Neuronal stem cell (in vitro differentiated cells): ENCODE data around the gene SLC2A5.

Experiments
- DNase-seq: peaks from one replicate; pipeline ENCODE4 v3.0.0-alpha.2; 2013; ENCODE audit warnings: low spot score
- H2AFZ ChIP-seq: one replicate; pipeline ENCODE4 v1.6.1; 2013; ENCODE audit warnings: mild to moderate bottlenecking, low read length, inconsistent platforms
- H2AK5ac ChIP-seq: 2 replicates; pipeline ENCODE4 v1.6.1; 2013; ENCODE audit warnings: low read depth, mild to moderate bottlenecking, inconsistent platforms, low read length, moderate library complexity, mixed read lengths
- H2BK120ac ChIP-seq: 2 replicates; pipeline ENCODE4 v1.6.1; 2013; ENCODE audit warnings: low read depth, mild to moderate bottlenecking, inconsistent platforms, low read length, moderate library complexity, mixed read lengths
- H2BK12ac ChIP-seq: one replicate; pipeline ENCODE4 v1.6.1; 2013; ENCODE audit warnings: low read length, inconsistent platforms
- H2BK15ac ChIP-seq: 2 replicates; pipeline ENCODE4 v1.6.1; 2013; ENCODE audit warnings: mild to moderate bottlenecking, low read length, inconsistent platforms, mixed read lengths
- H2BK5ac ChIP-seq: one replicate; pipeline ENCODE4 v1.6.1; 2013; ENCODE audit warnings: inconsistent platforms, mild to moderate bottlenecking, low read length, moderate library complexity
- H3K14ac ChIP-seq: one replicate; pipeline ENCODE4 v1.6.1; 2013; ENCODE audit warnings: low read length, inconsistent platforms
- H3K18ac ChIP-seq: 2 replicates; pipeline ENCODE4 v1.6.1; 2013; ENCODE audit warnings: low read length, inconsistent platforms
- H3K23ac ChIP-seq: 2 replicates; pipeline ENCODE4 v1.6.1; 2013; ENCODE audit warnings: low read depth, mild to moderate bottlenecking, mixed read lengths, low read length, inconsistent platforms; ENCODE audit not compliant: poor library complexity
- H3K27ac ChIP-seq: replicated peaks from 3 replicates; pipeline ENCODE4 v1.5.1; 2013; ENCODE audit warnings: low read length, inconsistent platforms
- H3K27me3 ChIP-seq, 3 experiments: 2 replicates each; pipeline ENCODE4 v1.6.1; 2013; ENCODE audit warnings: low read length in 3 of 3, mild to moderate bottlenecking in 2 of 3, inconsistent platforms in 1 of 3, low read depth in 1 of 3, mixed read lengths in 1 of 3, moderate library complexity in 1 of 3; ENCODE audit not compliant: control insufficient read depth in 3 of 3, insufficient read depth in 3 of 3
- H3K36me3 ChIP-seq, 2 donors: replicated peaks in 1 of 2; 2 replicates each; pipeline ENCODE4 v1.6.1; 2013; ENCODE audit warnings: low read length in 2 of 2; ENCODE audit not compliant: control insufficient read depth in 2 of 2, insufficient read depth in 2 of 2
- H3K4ac ChIP-seq: 2 replicates; pipeline ENCODE4 v1.6.1; 2013; ENCODE audit warnings: inconsistent platforms, mild to moderate bottlenecking, low read length, moderate library complexity
- H3K4me1 ChIP-seq, 2 donors: 1 replicate in 1 of 2; 2 replicates in 1 of 2; pipeline ENCODE4 v1.6.1; 2013; ENCODE audit warnings: low read length in 2 of 2, low read depth in 1 of 2; ENCODE audit not compliant: control insufficient read depth in 2 of 2, insufficient read depth in 1 of 2
- H3K4me2 ChIP-seq: one replicate; pipeline ENCODE4 v1.6.1; 2013; ENCODE audit warnings: mild to moderate bottlenecking, low read length, inconsistent platforms; ENCODE audit not compliant: insufficient read depth, poor library complexity, severe bottlenecking
- H3K4me3 ChIP-seq, 2 donors: 2 replicates each; pipeline ENCODE4 v1.5.1; 2013; ENCODE audit warnings: low read length in 2 of 2, mild to moderate bottlenecking in 2 of 2, inconsistent platforms in 1 of 2, moderate library complexity in 1 of 2
- H3K79me1 ChIP-seq: one replicate; pipeline ENCODE4 v1.6.1; 2013; ENCODE audit warnings: low read depth, mild to moderate bottlenecking, inconsistent platforms, low read length, moderate library complexity
- H3K9ac ChIP-seq: one replicate; pipeline ENCODE4 v1.6.1; 2013; ENCODE audit warnings: mild to moderate bottlenecking, low read depth, low read length, inconsistent platforms; ENCODE audit not compliant: poor library complexity
- H3K9me3 ChIP-seq, 2 donors: replicated peaks in 1 of 2; 2 replicates each; pipeline versions ENCODE3 to v1.6.1; 2013; ENCODE audit warnings: low read length in 2 of 2, mild to moderate bottlenecking in 2 of 2, inconsistent platforms in 1 of 2, low read depth in 1 of 2, mixed read lengths in 1 of 2, moderate library complexity in 1 of 2; ENCODE audit not compliant: control insufficient read depth in 2 of 2, insufficient read depth in 1 of 2
- H4K8ac ChIP-seq: one replicate; pipeline ENCODE4 v1.6.1; 2013; ENCODE audit warnings: low read depth, mild to moderate bottlenecking, inconsistent platforms, low read length, moderate library complexity
- H4K91ac ChIP-seq: one replicate; pipeline ENCODE4 v1.6.1; 2013; ENCODE audit warnings: low read length, low read depth, mild to moderate bottlenecking, inconsistent platforms; ENCODE audit not compliant: poor library complexity
- WGBS, 2 donors: extraction: QIAGEN DNeasy Blood & Tissue Kit; methylation state at CpG; one replicate each; pipeline ENCODE4 v1.1.7; 2013; ENCODE audit warnings: missing lambda C conversion rate in 2 of 2, mixed read lengths in 1 of 2; ENCODE audit not compliant: insufficient read length in 2 of 2, insufficient replicate concordance in 1 of 2; ENCODE audit errors: extremely low coverage in 2 of 2; 5-methylcytosine and 5-hydroxymethylcytosine counted together

The SLC2A5 gene

DNA sequence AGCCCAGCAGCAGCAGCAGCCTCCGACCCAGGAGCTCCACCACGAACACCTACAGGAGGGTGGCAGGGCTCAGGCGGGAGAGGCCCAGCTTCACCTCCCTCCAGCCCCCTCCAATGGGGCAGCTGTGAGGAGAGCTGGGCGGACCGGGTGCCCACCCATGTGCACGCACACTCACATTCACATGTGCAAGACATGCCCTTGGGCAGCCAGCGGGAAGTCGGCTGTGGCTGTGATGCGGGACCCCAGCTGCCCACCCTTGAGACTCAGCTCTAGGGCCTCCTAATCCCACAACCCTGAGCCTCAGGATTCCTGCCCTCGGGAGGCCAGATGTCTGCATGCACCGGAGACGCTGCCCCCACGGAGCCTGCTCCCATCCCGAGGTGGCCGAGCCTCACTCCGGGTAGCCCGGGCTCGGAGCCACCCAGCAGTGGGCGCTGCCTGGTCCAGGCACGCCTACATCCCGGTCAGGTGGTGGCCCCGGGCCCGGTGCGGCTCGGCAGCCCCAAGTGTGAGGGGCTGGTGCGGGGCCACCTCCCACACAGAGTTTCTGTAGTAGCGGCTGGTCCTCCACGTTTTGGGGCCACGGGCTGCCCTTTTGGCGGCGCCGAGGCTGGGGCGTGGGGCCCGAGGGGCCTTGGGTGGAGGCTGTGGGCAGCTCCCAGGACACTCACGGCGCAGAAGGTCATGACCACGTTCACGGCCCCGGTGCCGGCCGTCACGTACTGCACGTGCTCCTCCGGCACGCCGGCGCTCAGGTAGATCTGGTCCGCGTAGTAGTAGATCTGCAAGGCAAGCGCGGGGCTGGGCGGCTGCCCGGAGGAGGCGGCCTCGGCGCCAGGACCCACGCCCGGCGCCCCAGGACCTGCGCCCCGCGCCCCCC lies 30.3 kb downstream of the SLC2A5 start:
- Histone ChIP-seq H3K18ac (peak overlapping the region; percentile 85), H2BK120ac (peak overlapping the region; percentile 47), H3K9me3 (peaks cover 3 to 4% of the 10 kb centered on the region in 2 donors), H2AK5ac (peak overlapping the region; percentile 90), H2BK5ac (peak overlapping the region; percentile 13), H3K27me3 (peaks cover 0 to 6% (median 2%) of the 10 kb centered on the region in 3 experiments), H2AFZ (no peak overlapping the region), H3K36me3 (no peaks in the 10 kb centered on the region), H3K27ac (no peak overlapping the region), H4K8ac (no peak overlapping the region), H2BK15ac (peak overlapping the region; percentile 58), H3K9ac (peak overlapping the region; percentile 60), H3K4me3 (no peak overlapping the region), H3K4me1 (no peaks in the 10 kb centered on the region), H2BK12ac (peak overlapping the region; percentile 41), H3K79me1 (no peaks in the 10 kb centered on the region), H3K23ac (peak overlapping the region; percentile 95), H3K4me2 (no peak overlapping the region), H3K14ac (peak overlapping the region; percentile 82), H4K91ac (no peak overlapping the region), H3K4ac (no peak overlapping the region)
- DNase-seq = no peak
- no CpG with 5 or more reads among the region's 62 CpGs for WGBS, 2 donors

DNA sequence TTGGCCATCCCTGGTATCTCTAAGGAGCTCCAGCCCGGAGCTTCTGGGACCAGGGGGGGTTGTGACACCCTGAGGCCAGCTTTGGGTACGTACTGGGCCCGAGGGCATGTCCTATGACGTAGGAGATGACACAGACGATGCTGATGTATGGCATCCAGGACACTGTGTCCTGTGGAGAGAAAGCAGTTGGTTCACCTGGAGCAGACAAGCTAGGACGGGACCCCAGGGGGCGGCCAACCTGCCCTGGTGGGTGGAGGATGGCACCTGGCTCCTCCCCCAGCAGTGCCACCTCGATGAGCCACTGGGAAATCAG lies 31.1 kb downstream of the SLC2A5 start:
- WGBS, 2 donors = no CpG with 5 or more reads among the region's 8 CpGs
- Histone ChIP-seq H2AK5ac (peak overlapping the region; percentile 75), H3K9me3 (peaks cover 3 to 4% of the 10 kb centered on the region in 2 donors), H3K18ac (peak overlapping the region; percentile 64), H3K27me3 (peaks cover 0 to 6% (median 2%) of the 10 kb centered on the region in 3 experiments), H3K4me1 (no peaks in the 10 kb centered on the region), H2BK12ac (no peak overlapping the region), H2BK120ac (no peak overlapping the region), H2AFZ (no peak overlapping the region), H3K23ac (peak overlapping the region; percentile 95), H2BK15ac (peak overlapping the region; percentile 91), H2BK5ac (peak overlapping the region; percentile 66), H4K8ac (no peak overlapping the region), H3K4me2 (no peak overlapping the region), H3K36me3 (no peaks in the 10 kb centered on the region), H3K4me3 (no peak overlapping the region), H3K9ac (no peak overlapping the region), H3K27ac (no peak overlapping the region), H4K91ac (peak overlapping the region; percentile 3), H3K79me1 (no peaks in the 10 kb centered on the region), H3K4ac (no peak overlapping the region), H3K14ac (peak overlapping the region; percentile 82)
- no peak for DNase-seq

DNA sequence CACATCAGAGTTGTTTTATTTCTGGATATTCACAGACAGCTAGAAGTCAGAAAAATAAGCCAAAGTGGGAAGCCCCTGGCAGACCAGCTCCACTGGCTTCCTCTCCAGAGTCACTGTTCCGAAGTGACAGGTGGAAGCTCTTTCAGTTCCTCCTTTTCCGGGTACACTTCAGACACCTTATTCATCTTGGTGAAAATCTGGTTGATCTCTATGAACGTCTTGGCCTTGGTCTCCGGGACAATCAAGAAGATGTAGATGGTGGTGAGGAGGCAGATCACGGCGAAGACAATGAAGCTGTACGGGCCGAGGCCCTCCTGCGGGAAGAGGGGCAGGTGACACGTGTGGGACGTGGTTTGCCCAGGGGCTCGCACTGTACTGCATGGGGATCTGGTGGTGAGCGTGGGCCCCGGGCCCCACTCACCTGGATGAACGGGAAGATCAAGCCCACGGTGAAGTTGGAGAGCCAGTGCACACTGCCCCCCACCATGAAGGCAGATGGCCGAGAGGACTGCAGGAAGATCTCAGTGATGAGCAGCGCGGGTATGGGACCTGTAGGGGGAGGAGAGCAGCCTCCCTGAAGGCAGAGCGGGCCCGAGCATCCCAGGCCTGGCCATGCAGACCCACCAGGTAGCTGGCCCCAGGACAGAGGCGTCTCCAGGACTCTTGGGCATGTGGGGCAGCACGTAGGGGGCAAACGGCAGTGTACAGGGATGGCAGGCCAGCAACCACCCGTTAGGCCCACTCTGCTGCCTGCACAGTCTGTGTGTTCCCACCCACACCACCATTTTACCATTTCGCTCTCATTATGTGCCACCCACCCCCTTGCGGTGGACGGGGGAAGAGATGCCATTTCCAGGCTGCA lies 31.7 kb downstream of the SLC2A5 start:
- H2BK12ac ChIP-seq = peak overlapping the region; percentile 73

DNA sequence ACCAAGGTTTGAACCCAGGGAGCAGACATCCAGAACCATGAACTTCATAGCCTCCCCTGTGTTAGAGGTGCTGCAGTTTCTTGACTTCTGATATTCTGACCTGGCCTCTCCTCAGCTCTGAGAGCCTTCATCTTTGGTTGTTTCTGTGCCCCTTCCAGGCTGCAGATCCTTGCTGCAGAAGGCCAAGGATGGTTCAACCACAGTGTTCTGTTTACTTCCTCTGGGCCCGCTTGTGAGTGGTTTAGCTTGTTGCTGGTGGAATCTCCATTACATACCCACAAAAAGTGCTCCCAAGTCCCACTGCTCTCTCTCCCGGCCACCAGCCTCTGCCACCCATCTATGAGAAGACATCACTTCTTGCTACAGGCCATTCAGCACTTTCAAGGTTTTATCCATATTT lies 34.2 kb downstream of the SLC2A5 start:
- H4K91ac ChIP-seq = no peak overlapping the region
- no CpG with 5 or more reads among the region's 2 CpGs for WGBS, 2 donors

More for the DNA sequence above, 31.7 kb downstream of the SLC2A5 start:
- no peak overlapping the region for H3K4me3 ChIP-seq
- H2BK120ac ChIP-seq = no peak overlapping the region
- H3K9ac ChIP-seq = peak overlapping the region; percentile 63
- no peaks in the 10 kb centered on the region for H3K36me3 ChIP-seq
- no peaks in the 10 kb centered on the region for H3K79me1 ChIP-seq
- H2AK5ac ChIP-seq = peak overlapping the region; percentile 43
- H4K8ac ChIP-seq = no peak overlapping the region
- H3K9me3 ChIP-seq = peaks cover 3 to 4% of the 10 kb centered on the region in 2 donors
- no peak overlapping the region for H3K27ac ChIP-seq
- H3K4me1 ChIP-seq = no peaks in the 10 kb centered on the region
- H2AFZ ChIP-seq = no peak overlapping the region
- H3K14ac ChIP-seq = peak overlapping the region; percentile 23
- peak overlapping the region; percentile 91 for H3K23ac ChIP-seq
- WGBS, 2 donors = no CpG with 5 or more reads among the region's 28 CpGs
- H2BK5ac ChIP-seq = peak overlapping the region; percentile 66
- H3K4ac ChIP-seq = no peak overlapping the region
- H3K18ac ChIP-seq = peak overlapping the region; percentile 52
- H2BK15ac ChIP-seq = peak overlapping the region; percentile 91
- no peak for DNase-seq
- H4K91ac ChIP-seq = peak overlapping the region; percentile 3
- no peak overlapping the region for H3K4me2 ChIP-seq
- peaks cover 0 to 6% (median 2%) of the 10 kb centered on the region in 3 experiments for H3K27me3 ChIP-seq

More for the DNA sequence above, 34.2 kb downstream of the SLC2A5 start:
- no peak overlapping the region for H3K18ac ChIP-seq
- peaks cover 1% of the 10 kb centered on the region for H3K79me1 ChIP-seq
- no peak overlapping the region for H3K14ac ChIP-seq
- no peak overlapping the region for H3K4me2 ChIP-seq
- no peak overlapping the region for H3K4ac ChIP-seq
- no peak overlapping the region for H2AK5ac ChIP-seq
- no peak overlapping the region for H3K23ac ChIP-seq
- peaks cover 16 to 18% of the 10 kb centered on the region in 2 donors for H3K9me3 ChIP-seq
- H4K8ac ChIP-seq = no peak overlapping the region
- H3K27ac ChIP-seq = no peak overlapping the region
- H2BK12ac ChIP-seq = no peak overlapping the region
- H3K36me3 ChIP-seq = no peaks in the 10 kb centered on the region
- H2AFZ ChIP-seq = no peak overlapping the region
- no peak overlapping the region for H3K9ac ChIP-seq
- peaks cover 0 to 2% (median 0%) of the 10 kb centered on the region in 3 experiments for H3K27me3 ChIP-seq
- no peak overlapping the region for H2BK5ac ChIP-seq
- DNase-seq = no peak
- H3K4me3 ChIP-seq = no peak overlapping the region
- H3K4me1 ChIP-seq = no peaks in the 10 kb centered on the region
- H2BK120ac ChIP-seq = no peak overlapping the region
- no peak overlapping the region for H2BK15ac ChIP-seq
